HepG2 (cell line): Measurements from ENCODE around the gene TNXB. TPM values are rescaled to one million over a fixed set of nuclear protein-coding genes. Genes with fewer than 3 reads are reported as not detected.

Experiments
- CBX1 ChIP-seq: IDR thresholded peaks from one replicate; pipeline ENCODE4 v1.6.1; 2016; ENCODE audit warnings: antibody characterized with exemption, low read depth
- EED ChIP-seq: sonication (generic); formaldehyde crosslinking; IDR thresholded peaks from 2 replicates; pipeline ENCODE4 v1.5.0; 2020; ENCODE audit warnings: mild to moderate bottlenecking, missing genetic modification reagents
- HNRNPLL ChIP-seq: fragments of 200-400 bp; formaldehyde crosslinking; IDR thresholded peaks from 2 replicates; pipeline ENCODE4 v1.6.1; 2017; ENCODE audit warnings: mild to moderate bottlenecking, low read depth, low read length; ENCODE audit not compliant: poor library complexity, severe bottlenecking
- KDM5A ChIP-seq: fragments of 200-600 bp; sonication (generic); IDR thresholded peaks from 2 replicates; pipeline ENCODE4 v1.7.0; 2018; ENCODE audit warnings: antibody characterized with exemption, mild to moderate bottlenecking, low read length, borderline replicate concordance
- NCOR1 ChIP-seq: fragments of 200-600 bp; sonication (generic); IDR thresholded peaks from 2 replicates; pipeline ENCODE4 v1.7.0; 2017; ENCODE audit warnings: antibody characterized with exemption, low read length, borderline replicate concordance
- NFE2L1 ChIP-seq: sonication (generic); formaldehyde crosslinking; IDR thresholded peaks from 2 replicates; pipeline ENCODE4 v1.4.0; 2020; ENCODE audit warnings: missing genetic modification reagents, mild to moderate bottlenecking, borderline replicate concordance
- TOPORS ChIP-seq: sonication (generic); formaldehyde crosslinking; IDR thresholded peaks from 2 replicates; pipeline ENCODE4 v1.8.0; 2023; ENCODE audit warnings: mild to moderate bottlenecking, missing genetic modification reagents
- ZBTB38 ChIP-seq: sonication (generic); formaldehyde crosslinking; IDR thresholded peaks from 2 replicates; pipeline ENCODE4 v1.5.1; 2020; ENCODE audit warnings: mild to moderate bottlenecking, missing genetic modification reagents
- ZNF460 ChIP-seq: sonication (generic); formaldehyde crosslinking; IDR thresholded peaks from 2 replicates; pipeline ENCODE4 v1.5.1; 2020; ENCODE audit warnings: missing genetic modification reagents, mild to moderate bottlenecking, borderline replicate concordance
- ZNF570 ChIP-seq: sonication (generic); formaldehyde crosslinking; IDR thresholded peaks from 2 replicates; pipeline ENCODE4 v1.4.0; 2020; ENCODE audit warnings: mild to moderate bottlenecking, missing genetic modification reagents, borderline replicate concordance
- ZNF652 ChIP-seq: IDR thresholded peaks from 2 replicates; pipeline ENCODE4 v1.6.1; 2016; ENCODE audit warnings: low read depth, borderline replicate concordance
- ZNF720 ChIP-seq: sonication (generic); formaldehyde crosslinking; IDR thresholded peaks from 2 replicates; pipeline ENCODE4 v1.4.0; 2020; ENCODE audit warnings: missing genetic modification reagents
- ZNF747 ChIP-seq: sonication (generic); formaldehyde crosslinking; IDR thresholded peaks from 2 replicates; pipeline ENCODE4 v1.8.1; 2023; ENCODE audit warnings: missing genetic modification reagents, mild to moderate bottlenecking, borderline replicate concordance
- polyA plus RNA-seq, 8 experiments: library from polyadenylated mRNA; depleted of rRNA in 3 of 8; stranded (reverse) in 7 of 8; unstranded in 1 of 8; fragments of >200 nt; fragmentation: Illumina TruSeq in 4 of 8; extraction: Trizol in 4 of 8; gene quantifications; 2 replicates each; pipeline versions ENCODE4 v1.2.1 to v1.2.3, GENCODE V29; 2011 to 2016; ENCODE audit warnings: low read depth in 4 of 8, missing spikeins in 1 of 8, mixed read lengths in 1 of 8; ENCODE audit not compliant: insufficient read depth in 1 of 8
- total RNA-seq, 5 experiments: library from RNA; depleted of rRNA; stranded (reverse); fragments of >200 nt; fragmentation: Illumina TruSeq; extraction: Trizol; gene quantifications; 2 replicates each; pipeline ENCODE4 v1.2.3, GENCODE V29; 2016; ENCODE audit warnings: low read depth in 1 of 5
- TF ChIP-seq, protein P1 (sequence below): IDR thresholded peaks from 2 replicates; pipeline ENCODE4 v1.6.1; 2012; ENCODE audit warnings: low read length, improper control_type of control experiment
- TF ChIP-seq, protein P2 (sequence below): sonication (generic); formaldehyde crosslinking; IDR thresholded peaks from 2 replicates; pipeline ENCODE4 v1.4.0; 2020; ENCODE audit warnings: mild to moderate bottlenecking, missing genetic modification reagents, borderline replicate concordance
- TF ChIP-seq, protein P3 (sequence below): sonication (generic); formaldehyde crosslinking; IDR thresholded peaks from 2 replicates; pipeline ENCODE4 v1.4.0; 2020; ENCODE audit warnings: missing genetic modification reagents
- TF ChIP-seq, protein P4 (sequence below): sonication (generic); formaldehyde crosslinking; IDR thresholded peaks from 2 replicates; pipeline ENCODE4 v1.4.0; 2020; ENCODE audit warnings: missing genetic modification reagents

The TNXB gene
- total and polyA plus RNA-seq, 2 of the 13 experiments (the other 11 are each of a cell fraction or from before 2014, with no cell fraction given) = 1.6 to 2.7 TPM

DNA sequence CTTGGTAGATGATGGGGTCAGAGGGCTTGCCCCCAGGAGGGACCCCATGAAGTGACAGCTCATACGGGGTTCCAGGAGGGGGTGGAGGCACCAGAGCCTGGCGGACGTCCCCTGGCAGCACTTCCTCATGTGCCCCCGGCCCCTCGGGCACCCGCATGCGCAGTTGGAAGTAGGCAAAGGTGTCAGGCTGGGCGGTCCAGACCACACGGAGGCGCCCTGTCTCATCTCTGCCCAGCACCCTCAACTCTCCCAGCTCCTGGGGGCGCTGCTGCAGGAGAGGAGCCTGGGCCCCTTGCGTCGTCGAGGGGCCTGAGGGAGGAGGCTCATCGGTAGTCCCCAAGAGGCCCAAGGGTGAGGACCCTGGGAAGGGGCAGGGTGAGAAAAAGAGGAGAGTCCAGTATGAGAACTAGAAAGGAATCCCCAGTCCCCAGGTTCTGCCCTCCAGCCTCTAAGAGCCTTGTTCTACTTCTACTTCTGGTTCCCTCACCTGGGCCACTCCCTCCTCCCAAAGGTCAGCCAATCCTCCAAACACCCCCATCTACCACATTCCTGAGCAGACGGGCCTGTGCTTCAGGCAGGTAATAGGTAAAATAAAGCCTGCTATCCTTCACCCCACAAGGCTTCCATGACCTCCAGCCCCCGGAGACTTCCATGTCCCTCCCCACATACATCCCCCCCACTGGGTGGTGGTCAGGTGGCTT is 23.2 kb downstream of the TNXB start (continued):
- TF ChIP-seq, protein P1, sequence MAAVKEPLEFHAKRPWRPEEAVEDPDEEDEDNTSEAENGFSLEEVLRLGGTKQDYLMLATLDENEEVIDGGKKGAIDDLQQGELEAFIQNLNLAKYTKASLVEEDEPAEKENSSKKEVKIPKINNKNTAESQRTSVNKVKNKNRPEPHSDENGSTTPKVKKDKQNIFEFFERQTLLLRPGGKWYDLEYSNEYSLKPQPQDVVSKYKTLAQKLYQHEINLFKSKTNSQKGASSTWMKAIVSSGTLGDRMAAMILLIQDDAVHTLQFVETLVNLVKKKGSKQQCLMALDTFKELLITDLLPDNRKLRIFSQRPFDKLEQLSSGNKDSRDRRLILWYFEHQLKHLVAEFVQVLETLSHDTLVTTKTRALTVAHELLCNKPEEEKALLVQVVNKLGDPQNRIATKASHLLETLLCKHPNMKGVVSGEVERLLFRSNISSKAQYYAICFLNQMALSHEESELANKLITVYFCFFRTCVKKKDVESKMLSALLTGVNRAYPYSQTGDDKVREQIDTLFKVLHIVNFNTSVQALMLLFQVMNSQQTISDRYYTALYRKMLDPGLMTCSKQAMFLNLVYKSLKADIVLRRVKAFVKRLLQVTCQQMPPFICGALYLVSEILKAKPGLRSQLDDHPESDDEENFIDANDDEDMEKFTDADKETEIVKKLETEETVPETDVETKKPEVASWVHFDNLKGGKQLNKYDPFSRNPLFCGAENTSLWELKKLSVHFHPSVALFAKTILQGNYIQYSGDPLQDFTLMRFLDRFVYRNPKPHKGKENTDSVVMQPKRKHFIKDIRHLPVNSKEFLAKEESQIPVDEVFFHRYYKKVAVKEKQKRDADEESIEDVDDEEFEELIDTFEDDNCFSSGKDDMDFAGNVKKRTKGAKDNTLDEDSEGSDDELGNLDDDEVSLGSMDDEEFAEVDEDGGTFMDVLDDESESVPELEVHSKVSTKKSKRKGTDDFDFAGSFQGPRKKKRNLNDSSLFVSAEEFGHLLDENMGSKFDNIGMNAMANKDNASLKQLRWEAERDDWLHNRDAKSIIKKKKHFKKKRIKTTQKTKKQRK = no peak
- TF ChIP-seq EED (CRISPR knock-in tag) (0 out of 2 replicates have a peak, but pooled peaks have one; percentile 47), ZNF720 (no peak), HNRNPLL (peak; percentile 23), TOPORS (CRISPR knock-in tag) (no peak), NFE2L1 (CRISPR knock-in tag) (no peak), ZNF652 (CRISPR knock-in tag) (no peak), NCOR1 (no peak), CBX1 (no peak), ZNF747 (no peak), ZNF570 (CRISPR knock-in tag) (no peak), ZBTB38 (CRISPR knock-in tag) (no peak), ZNF460 (CRISPR knock-in tag) (no peak), KDM5A (no peak)
- TF ChIP-seq, protein P2, sequence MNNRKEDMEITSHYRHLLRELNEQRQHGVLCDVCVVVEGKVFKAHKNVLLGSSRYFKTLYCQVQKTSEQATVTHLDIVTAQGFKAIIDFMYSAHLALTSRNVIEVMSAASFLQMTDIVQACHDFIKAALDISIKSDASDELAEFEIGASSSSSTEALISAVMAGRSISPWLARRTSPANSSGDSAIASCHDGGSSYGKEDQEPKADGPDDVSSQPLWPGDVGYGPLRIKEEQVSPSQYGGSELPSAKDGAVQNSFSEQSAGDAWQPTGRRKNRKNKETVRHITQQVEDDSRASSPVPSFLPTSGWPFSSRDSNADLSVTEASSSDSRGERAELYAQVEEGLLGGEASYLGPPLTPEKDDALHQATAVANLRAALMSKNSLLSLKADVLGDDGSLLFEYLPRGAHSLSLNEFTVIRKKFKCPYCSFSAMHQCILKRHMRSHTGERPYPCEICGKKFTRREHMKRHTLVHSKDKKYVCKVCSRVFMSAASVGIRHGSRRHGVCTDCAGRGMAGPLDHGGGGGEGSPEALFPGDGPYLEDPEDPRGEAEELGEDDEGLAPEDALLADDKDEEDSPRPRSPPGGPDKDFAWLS (CRISPR knock-in tag) = no peak
- TF ChIP-seq, protein P3, sequence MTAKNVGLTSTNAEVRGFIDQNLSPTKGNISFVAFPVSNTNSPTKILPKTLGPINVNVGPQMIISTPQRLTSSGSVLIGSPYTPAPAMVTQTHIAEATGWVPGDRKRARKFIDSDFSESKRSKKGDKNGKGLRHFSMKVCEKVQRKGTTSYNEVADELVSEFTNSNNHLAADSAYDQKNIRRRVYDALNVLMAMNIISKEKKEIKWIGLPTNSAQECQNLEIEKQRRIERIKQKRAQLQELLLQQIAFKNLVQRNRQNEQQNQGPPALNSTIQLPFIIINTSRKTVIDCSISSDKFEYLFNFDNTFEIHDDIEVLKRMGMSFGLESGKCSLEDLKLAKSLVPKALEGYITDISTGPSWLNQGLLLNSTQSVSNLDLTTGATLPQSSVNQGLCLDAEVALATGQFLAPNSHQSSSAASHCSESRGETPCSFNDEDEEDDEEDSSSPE (CRISPR knock-in tag) = no peak
- TF ChIP-seq, protein P4, sequence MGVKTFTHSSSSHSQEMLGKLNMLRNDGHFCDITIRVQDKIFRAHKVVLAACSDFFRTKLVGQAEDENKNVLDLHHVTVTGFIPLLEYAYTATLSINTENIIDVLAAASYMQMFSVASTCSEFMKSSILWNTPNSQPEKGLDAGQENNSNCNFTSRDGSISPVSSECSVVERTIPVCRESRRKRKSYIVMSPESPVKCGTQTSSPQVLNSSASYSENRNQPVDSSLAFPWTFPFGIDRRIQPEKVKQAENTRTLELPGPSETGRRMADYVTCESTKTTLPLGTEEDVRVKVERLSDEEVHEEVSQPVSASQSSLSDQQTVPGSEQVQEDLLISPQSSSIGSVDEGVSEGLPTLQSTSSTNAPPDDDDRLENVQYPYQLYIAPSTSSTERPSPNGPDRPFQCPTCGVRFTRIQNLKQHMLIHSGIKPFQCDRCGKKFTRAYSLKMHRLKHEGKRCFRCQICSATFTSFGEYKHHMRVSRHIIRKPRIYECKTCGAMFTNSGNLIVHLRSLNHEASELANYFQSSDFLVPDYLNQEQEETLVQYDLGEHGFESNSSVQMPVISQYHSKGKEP (CRISPR knock-in tag) = no peak
- TF ChIP-seq, all 625 proteins: peak for 9
